Endothelial cell of umbilical vein (primary cell): ENCODE measurements around the gene PARD3B. TPM values are rescaled to one million over a fixed set of nuclear protein-coding genes. Genes with fewer than 3 reads are reported as not detected.

ENCODE experiments used
- BruUV-seq: library from RNA; stranded (reverse); fragments of 400-500 nt; replicated peaks from 2 replicates; lab custom pipeline; 2021; lab: Mats Ljungman, UMichigan
- CTCF ChIA-PET: fragments of 300-600, 350-600 bp; sonication (Branson Sonifier 250); formaldehyde crosslinking; loops from one replicate; lab custom pipeline; 2021; ENCODE audit warnings: antibody characterized with exemption, inconsistent platforms; lab: Charles Lee
- POLR2A ChIA-PET: fragments of 300-600, 350-600 bp; sonication (Branson Sonifier 250); formaldehyde crosslinking; loops from one replicate; lab custom pipeline; 2021; ENCODE audit warnings: antibody characterized with exemption, inconsistent platforms; lab: Charles Lee
- DNase-seq: peaks from one replicate; pipeline ENCODE4 v3.0.0-alpha.2; 2011; ENCODE audit warnings: low read depth, low spot score
- FAIRE-seq: peaks from 2 replicates; lab custom pipeline; 2011; peaks lifted over from hg19 to GRCh38; lab: Jason Lieb, UNC
- H2AFZ ChIP-seq: 2 replicates; pipeline ENCODE4 v1.6.0; 2012; ENCODE audit warnings: low read depth, low read length, control low read depth, inconsistent platforms
- H3K27ac ChIP-seq: 2 replicates; pipeline ENCODE4 v1.5.1; 2011; ENCODE audit warnings: low read depth, mild to moderate bottlenecking, control low read depth, low read length, moderate library complexity; ENCODE audit not compliant: insufficient read depth
- H3K27me3 ChIP-seq, 2 experiments: 2 replicates each; pipeline versions ENCODE4 v1.6.0 to v1.6.1; 2011; ENCODE audit warnings: low read length in 2 of 2, mixed read lengths in 1 of 2; ENCODE audit not compliant: control insufficient read depth in 2 of 2, insufficient read depth in 2 of 2
- H3K36me3 ChIP-seq, 2 experiments: 2 replicates in 1 of 2; 3 replicates in 1 of 2; pipeline ENCODE4 v1.5.1; 2011; ENCODE audit warnings: low read length in 2 of 2, mild to moderate bottlenecking in 1 of 2, moderate library complexity in 1 of 2; ENCODE audit not compliant: control insufficient read depth in 2 of 2, insufficient read depth in 2 of 2; ENCODE audit errors: extremely low read depth in 1 of 2
- H3K4me1 ChIP-seq: 3 replicates; pipeline ENCODE4 v1.5.1; 2011; ENCODE audit warnings: mild to moderate bottlenecking, low read length; ENCODE audit not compliant: control insufficient read depth, insufficient read depth; ENCODE audit errors: extremely low read depth
- H3K4me2 ChIP-seq: 2 replicates; pipeline ENCODE4 v1.6.1; 2011; ENCODE audit warnings: low read length, control low read depth, mixed read lengths; ENCODE audit not compliant: insufficient read depth
- H3K4me3 ChIP-seq, 3 experiments: fragments of 200-600 bp in 1 of 3; sonication (generic), shearing (Covaris generic) in 1 of 3; replicated peaks in 1 of 3; 2 replicates each; pipeline ENCODE4 v1.5.1; 2011 to 2016; ENCODE audit warnings: control low read depth in 3 of 3, low read length in 3 of 3, mild to moderate bottlenecking in 2 of 3, inconsistent platforms in 1 of 3, low read depth in 1 of 3, moderate library complexity in 1 of 3; ENCODE audit not compliant: insufficient read depth in 1 of 3
- H3K79me2 ChIP-seq: 2 replicates; pipeline ENCODE4 v1.6.0; 2012; ENCODE audit warnings: low read length, inconsistent platforms; ENCODE audit not compliant: control insufficient read depth, insufficient read depth
- H3K9ac ChIP-seq: replicated peaks from 2 replicates; pipeline ENCODE3; 2011; ENCODE audit warnings: low read length, control low read depth; ENCODE audit not compliant: insufficient read depth; ENCODE audit errors: extremely low read depth
- H3K9me1 ChIP-seq: replicated peaks from 3 replicates; pipeline ENCODE4 v1.6.0; 2011; ENCODE audit warnings: mild to moderate bottlenecking, low read length; ENCODE audit not compliant: control insufficient read depth, insufficient read depth; ENCODE audit errors: extremely low read depth
- H3K9me3 ChIP-seq: replicated peaks from 2 replicates; pipeline ENCODE4 v1.5.1; 2012; ENCODE audit warnings: low read length, inconsistent platforms; ENCODE audit not compliant: control insufficient read depth, insufficient read depth
- H4K20me1 ChIP-seq: replicated peaks from 2 replicates; pipeline ENCODE3; 2011; ENCODE audit warnings: mild to moderate bottlenecking, low read length; ENCODE audit not compliant: control insufficient read depth, insufficient read depth; ENCODE audit errors: extremely low read depth
- EZH2 ChIP-seq: IDR thresholded peaks from 2 replicates; pipeline ENCODE4 v1.6.1; 2012; ENCODE audit warnings: borderline replicate concordance, low read depth, mild to moderate bottlenecking, moderate library complexity, low read length, inconsistent platforms; ENCODE audit not compliant: severe bottlenecking
- FOS ChIP-seq: IDR thresholded peaks from 2 replicates; pipeline ENCODE4 v1.6.1; 2011; ENCODE audit warnings: mild to moderate bottlenecking, low read length, moderate library complexity, borderline replicate concordance; ENCODE audit not compliant: insufficient read depth
- GATA2 ChIP-seq: IDR thresholded peaks from 2 replicates; pipeline ENCODE4 v1.7.0; 2011; ENCODE audit warnings: low read depth, mild to moderate bottlenecking, moderate library complexity, mixed read lengths, low read length; ENCODE audit not compliant: insufficient read length, insufficient read depth
- JUN ChIP-seq: IDR thresholded peaks from 2 replicates; pipeline ENCODE4 v1.6.1; 2011; ENCODE audit warnings: borderline replicate concordance, low read depth; ENCODE audit not compliant: insufficient read length, insufficient read depth
- MYC ChIP-seq: IDR thresholded peaks from one replicate; pipeline ENCODE4 v1.6.1; 2011; ENCODE audit warnings: mild to moderate bottlenecking, low read depth, low read length
- POLR2A ChIP-seq: IDR thresholded peaks from 2 replicates; pipeline ENCODE4 v1.6.1; 2012; ENCODE audit warnings: low read depth, mild to moderate bottlenecking, control low read depth, low read length
- POLR2AphosphoS5 ChIP-seq: IDR thresholded peaks from 2 replicates; pipeline ENCODE4 v1.6.1; 2012; ENCODE audit warnings: low read depth, mild to moderate bottlenecking, control low read depth, low read length, moderate library complexity; ENCODE audit not compliant: insufficient read depth
- dilution Hi-C: fragments of 300-500 bp; cut with MboI; formaldehyde crosslinking; loops from one replicate; pipeline ENCODE4 v1.15.0; 2019; ENCODE audit warnings: low sequenced_read_pairs; ENCODE audit not compliant: extremely low pct_ligation_motif_present
- intact Hi-C: fragments of 100-400 bp; cut with micrococcal nuclease; formaldehyde crosslinking; loops from one replicate; pipeline ENCODE4 v1.10.0; 2022
- polyA plus RNA-seq, 4 experiments: library from polyadenylated mRNA; depleted of rRNA in 3 of 4; stranded (reverse) in 3 of 4; unstranded in 1 of 4; fragments of >200 nt; gene quantifications; 2 replicates each; pipeline versions ENCODE4 v1.2.1 to v1.2.3, GENCODE V29; 2011 to 2012; ENCODE audit warnings: missing spikeins in 1 of 4
- total RNA-seq: library from RNA; stranded (reverse); gene quantifications from 2 replicates; pipeline ENCODE4 v1.2.3, GENCODE V29; 2021
- TF ChIP-seq, protein P1 (sequence below): IDR thresholded peaks from 2 replicates; pipeline ENCODE4 v1.6.1; 2011; ENCODE audit not compliant: insufficient read depth, insufficient read length
- TF ChIP-seq, protein P2 (sequence below), 2 donors: IDR thresholded peaks; 1 replicate in 1 of 2; 2 replicates in 1 of 2; pipeline ENCODE4 v1.5.1; 2011; ENCODE audit warnings: low read length in 2 of 2, mild to moderate bottlenecking in 2 of 2, moderate library complexity in 2 of 2, control low read depth in 1 of 2, inconsistent platforms in 1 of 2, low read depth in 1 of 2; ENCODE audit not compliant: insufficient read depth in 1 of 2; ENCODE audit errors: extremely low read depth in 1 of 2

PARD3B gene
- total and polyA plus RNA-seq, 2 donors (not counting 3 experiments of a cell fraction or from before 2014, with no cell fraction given): 2.2 to 30.9 TPM

DNA sequence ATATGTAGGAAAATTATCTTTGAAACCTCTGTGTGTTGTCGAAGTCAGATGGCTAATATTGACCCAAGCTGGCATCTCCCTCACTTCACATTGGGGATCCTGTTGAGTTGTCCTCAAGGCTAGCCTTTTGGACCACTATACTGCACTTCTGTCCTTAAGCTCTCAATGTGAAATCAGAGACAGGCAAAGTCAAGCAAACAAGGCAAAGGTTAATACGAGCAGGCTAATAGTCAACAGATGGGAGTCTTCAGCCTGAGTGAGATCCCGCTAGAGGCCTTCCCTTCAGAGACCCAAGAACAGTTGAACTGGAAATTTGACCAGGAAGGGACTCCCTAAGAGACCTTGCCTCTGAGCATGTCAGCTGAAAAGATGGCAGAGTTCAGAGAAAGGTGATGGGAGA lies 475.4 kb downstream of the PARD3B start:
- Histone ChIP-seq H3K79me2 (no peaks in the 10 kb centered on the region), H3K4me2 (no peak overlapping the region), H2AFZ (no peak overlapping the region), H3K4me1 (peaks cover 11% of the 10 kb centered on the region), H3K9me3 (no peaks in the 10 kb centered on the region), H3K27me3 (no peaks in the 10 kb centered on the region), H4K20me1 (no peaks in the 10 kb centered on the region), H3K36me3 (no peaks in the 10 kb centered on the region), H3K4me3 (no peak overlapping the region), H3K9me1 (peaks cover 2% of the 10 kb centered on the region), H3K9ac (no peak overlapping the region), H3K27ac (no peak overlapping the region)
- dilution Hi-C loops: no loop called here
- no TSS peak for BruUV-seq
- intact Hi-C loops: loop anchor here (10.0 kb wide), 2 partner anchors 696 to 906 kb away; no protein-coding TSS in a partner anchor
- DNase-seq (no peak), FAIRE-seq (no peak)
- POLR2A ChIA-PET: no interaction called here
- TF ChIP-seq EZH2: no peak
- TF ChIP-seq, protein P1, sequence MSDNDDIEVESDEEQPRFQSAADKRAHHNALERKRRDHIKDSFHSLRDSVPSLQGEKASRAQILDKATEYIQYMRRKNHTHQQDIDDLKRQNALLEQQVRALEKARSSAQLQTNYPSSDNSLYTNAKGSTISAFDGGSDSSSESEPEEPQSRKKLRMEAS: no peak
- TF ChIP-seq FOS: no peak
- TF ChIP-seq JUN: no peak
- TF ChIP-seq, protein P2, sequence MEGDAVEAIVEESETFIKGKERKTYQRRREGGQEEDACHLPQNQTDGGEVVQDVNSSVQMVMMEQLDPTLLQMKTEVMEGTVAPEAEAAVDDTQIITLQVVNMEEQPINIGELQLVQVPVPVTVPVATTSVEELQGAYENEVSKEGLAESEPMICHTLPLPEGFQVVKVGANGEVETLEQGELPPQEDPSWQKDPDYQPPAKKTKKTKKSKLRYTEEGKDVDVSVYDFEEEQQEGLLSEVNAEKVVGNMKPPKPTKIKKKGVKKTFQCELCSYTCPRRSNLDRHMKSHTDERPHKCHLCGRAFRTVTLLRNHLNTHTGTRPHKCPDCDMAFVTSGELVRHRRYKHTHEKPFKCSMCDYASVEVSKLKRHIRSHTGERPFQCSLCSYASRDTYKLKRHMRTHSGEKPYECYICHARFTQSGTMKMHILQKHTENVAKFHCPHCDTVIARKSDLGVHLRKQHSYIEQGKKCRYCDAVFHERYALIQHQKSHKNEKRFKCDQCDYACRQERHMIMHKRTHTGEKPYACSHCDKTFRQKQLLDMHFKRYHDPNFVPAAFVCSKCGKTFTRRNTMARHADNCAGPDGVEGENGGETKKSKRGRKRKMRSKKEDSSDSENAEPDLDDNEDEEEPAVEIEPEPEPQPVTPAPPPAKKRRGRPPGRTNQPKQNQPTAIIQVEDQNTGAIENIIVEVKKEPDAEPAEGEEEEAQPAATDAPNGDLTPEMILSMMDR (IDR thresholded peaks at IDR 0.05; ENCODE audit: extremely low read depth in 1 of 2, insufficient read depth in 1 of 2, low read depth in 1 of 2, low read length in 2 of 2): no peak
- TF ChIP-seq POLR2A: no peak
- TF ChIP-seq GATA2: no peak
- TF ChIP-seq MYC: no peak
- no peak for TF ChIP-seq POLR2AphosphoS5
- CTCF ChIA-PET: no interaction called here
